H1 (cell line): ENCODE data around the gene WDFY1. TPM values are rescaled to one million over a fixed set of nuclear protein-coding genes. Genes with fewer than 3 reads are reported as not detected.

ENCODE experiments used
- CTCF ChIA-PET: fragments of 300-600 bp; sonication (Branson Sonifier 250); formaldehyde crosslinking; loops from one replicate; lab custom pipeline; 2021; ENCODE audit not compliant: partially characterized antibody; lab: Charles Lee
- POLR2A ChIA-PET: fragments of 300-600 bp; sonication (Branson Sonifier 250); formaldehyde crosslinking; loops from one replicate; lab custom pipeline; 2021; ENCODE audit warnings: inconsistent platforms; ENCODE audit not compliant: partially characterized antibody; lab: Charles Lee
- DNase-seq, 2 experiments: peaks; one replicate each; pipeline versions ENCODE4 v3.0.0 to v3.0.0-alpha.2; 2010 to 2022; ENCODE audit warnings: low spot score in 2 of 2, low read depth in 1 of 2, mixed read lengths in 1 of 2
- FAIRE-seq: peaks from 2 replicates; lab custom pipeline; 2011; peaks lifted over from hg19 to GRCh38; lab: Jason Lieb, UNC
- H2AFZ ChIP-seq: 2 replicates; pipeline ENCODE4 v1.8.1; 2012; ENCODE audit warnings: low read length, inconsistent platforms
- H2AK5ac ChIP-seq: 2 replicates; pipeline ENCODE4 v1.6.1; 2013; ENCODE audit warnings: low read depth, low read length
- H2BK120ac ChIP-seq: replicated peaks from 2 replicates; pipeline ENCODE3; 2013; ENCODE audit warnings: low read depth, low read length, inconsistent platforms
- H2BK12ac ChIP-seq: 2 replicates; pipeline ENCODE4 v1.6.1; 2013; ENCODE audit warnings: low read depth, low read length
- H2BK15ac ChIP-seq: 2 replicates; pipeline ENCODE4 v1.6.1; 2013; ENCODE audit warnings: low read length
- H2BK20ac ChIP-seq: 2 replicates; pipeline ENCODE4 v1.6.1; 2013; ENCODE audit warnings: low read length
- H2BK5ac ChIP-seq: 2 replicates; pipeline ENCODE4 v1.6.1; 2013; ENCODE audit warnings: low read depth, low read length
- H3K14ac ChIP-seq: 2 replicates; pipeline ENCODE4 v1.6.1; 2013; ENCODE audit warnings: inconsistent platforms; ENCODE audit not compliant: insufficient read length
- H3K18ac ChIP-seq: 2 replicates; pipeline ENCODE4 v1.6.1; 2013; ENCODE audit warnings: low read length; ENCODE audit errors: extremely low read depth
- H3K23ac ChIP-seq: 2 replicates; pipeline ENCODE4 v1.6.1; 2013; ENCODE audit warnings: inconsistent platforms; ENCODE audit not compliant: insufficient read length
- H3K23me2 ChIP-seq: 2 replicates; pipeline ENCODE4 v1.6.1; 2013; ENCODE audit warnings: low read depth, low read length
- H3K27ac ChIP-seq: 2 replicates; pipeline ENCODE4 v1.6.1; 2011; ENCODE audit warnings: low read depth, low read length, inconsistent platforms
- H3K27me3 ChIP-seq, 4 experiments: replicated peaks in 1 of 4; 1 replicate in 1 of 4; 2 replicates in 3 of 4; pipeline versions ENCODE4 v1.6.1 to v1.8.1; 2011 to 2013; ENCODE audit warnings: low read length in 3 of 4, mild to moderate bottlenecking in 3 of 4, inconsistent platforms in 2 of 4, mixed read lengths in 2 of 4, moderate library complexity in 1 of 4; ENCODE audit not compliant: control insufficient read depth in 3 of 4, insufficient read depth in 3 of 4; ENCODE audit errors: extremely low read depth in 1 of 4
- H3K36me3 ChIP-seq, 4 experiments: 2 replicates each; pipeline versions ENCODE4 v1.6.1 to v1.8.1; 2011 to 2013; ENCODE audit warnings: mild to moderate bottlenecking in 4 of 4, low read length in 3 of 4, moderate library complexity in 2 of 4, control low read depth in 1 of 4, inconsistent platforms in 1 of 4; ENCODE audit not compliant: insufficient read depth in 4 of 4, control insufficient read depth in 2 of 4
- H3K4ac ChIP-seq: replicated peaks from 2 replicates; pipeline ENCODE3; 2013; ENCODE audit warnings: low read length, low read depth, mixed read lengths, inconsistent platforms; ENCODE audit not compliant: insufficient read length
- H3K4me1 ChIP-seq, 4 experiments: replicated peaks in 1 of 4; 1 replicate in 1 of 4; 2 replicates in 3 of 4; pipeline versions ENCODE4 v1.6.1 to v1.8.1; 2011 to 2013; ENCODE audit warnings: low read length in 3 of 4, inconsistent platforms in 2 of 4, mixed read lengths in 1 of 4; ENCODE audit not compliant: insufficient read depth in 4 of 4, control insufficient read depth in 3 of 4
- H3K4me2 ChIP-seq, 2 experiments: 2 replicates each; pipeline versions ENCODE4 v1.6.1 to v1.8.1; 2011 to 2013; ENCODE audit warnings: low read depth in 2 of 2, low read length in 2 of 2, control low read depth in 1 of 2, inconsistent platforms in 1 of 2, mild to moderate bottlenecking in 1 of 2; ENCODE audit not compliant: insufficient read depth in 1 of 2
- H3K4me3 ChIP-seq, 4 experiments: fragments of 200-600, 300-600 bp in 1 of 4; sonication (generic), shearing (Covaris generic), sonication (Bioruptor Twin) in 1 of 4; 2 replicates each; pipeline versions ENCODE4 v1.5.1 to v1.8.1; 2011 to 2016; ENCODE audit warnings: low read length in 4 of 4, low read depth in 3 of 4, control low read depth in 2 of 4, inconsistent platforms in 2 of 4, mild to moderate bottlenecking in 2 of 4, mixed read lengths in 1 of 4, moderate library complexity in 1 of 4; ENCODE audit not compliant: insufficient read depth in 2 of 4; ENCODE audit errors: extremely low read depth in 1 of 4
- H3K56ac ChIP-seq: replicated peaks from 2 replicates; pipeline ENCODE3; 2013; ENCODE audit warnings: low read depth, mild to moderate bottlenecking, mixed read lengths, low read length, inconsistent platforms; ENCODE audit not compliant: insufficient read length
- H3K79me1 ChIP-seq: 2 replicates; pipeline ENCODE4 v1.6.1; 2013; ENCODE audit warnings: low read depth, low read length, control low read depth
- H3K79me2 ChIP-seq, 2 experiments: 2 replicates each; pipeline versions ENCODE4 v1.6.1 to v1.8.1; 2012 to 2013; ENCODE audit warnings: low read length in 2 of 2, mild to moderate bottlenecking in 2 of 2, inconsistent platforms in 1 of 2; ENCODE audit not compliant: insufficient read depth in 2 of 2, control insufficient read depth in 1 of 2
- H3K9ac ChIP-seq, 4 experiments: replicated peaks in 1 of 4; 1 replicate in 1 of 4; 2 replicates in 3 of 4; pipeline versions ENCODE4 v1.6.1 to v1.8.1; 2011 to 2013; ENCODE audit warnings: low read depth in 3 of 4, low read length in 3 of 4, control low read depth in 2 of 4, mild to moderate bottlenecking in 2 of 4, moderate library complexity in 2 of 4, inconsistent platforms in 1 of 4; ENCODE audit errors: extremely low read depth in 1 of 4
- H3K9me3 ChIP-seq, 2 experiments: 2 replicates each; pipeline versions ENCODE4 v1.6.1 to v1.8.1; 2012 to 2013; ENCODE audit warnings: mild to moderate bottlenecking in 2 of 2, moderate library complexity in 2 of 2, control low read depth in 1 of 2, inconsistent platforms in 1 of 2, low read depth in 1 of 2, low read length in 1 of 2, mixed read lengths in 1 of 2; ENCODE audit not compliant: insufficient read depth in 2 of 2
- H4K20me1 ChIP-seq, 2 experiments: replicated peaks in 1 of 2; 2 replicates each; pipeline versions ENCODE3 to v1.8.1; 2011 to 2013; ENCODE audit warnings: inconsistent platforms in 2 of 2, low read length in 2 of 2, mild to moderate bottlenecking in 1 of 2; ENCODE audit not compliant: insufficient read depth in 2 of 2, control insufficient read depth in 1 of 2
- H4K5ac ChIP-seq: 2 replicates; pipeline ENCODE4 v1.6.1; 2013; ENCODE audit warnings: low read length, low read depth, mixed read lengths, inconsistent platforms; ENCODE audit not compliant: insufficient read length
- H4K8ac ChIP-seq: 2 replicates; pipeline ENCODE4 v1.8.0; 2013; ENCODE audit warnings: mild to moderate bottlenecking, moderate library complexity, low read length, inconsistent platforms; ENCODE audit not compliant: insufficient read depth; ENCODE audit errors: extremely low read depth
- H4K91ac ChIP-seq: replicated peaks from 2 replicates; pipeline ENCODE3; 2013; ENCODE audit warnings: low read length, mixed read lengths, inconsistent platforms; ENCODE audit not compliant: insufficient read length
- CREB1 ChIP-seq: IDR thresholded peaks from 2 replicates; pipeline ENCODE4 v1.6.1; 2012; ENCODE audit warnings: inconsistent platforms
- JUN ChIP-seq: IDR thresholded peaks from 2 replicates; pipeline ENCODE4 v1.6.1; 2011; ENCODE audit warnings: low read depth, mild to moderate bottlenecking, improper control_type of control experiment, low read length
- NRF1 ChIP-seq: IDR thresholded peaks from 2 replicates; pipeline ENCODE4 v1.6.1; 2011; ENCODE audit warnings: mild to moderate bottlenecking, low read depth, low read length, improper control_type of control experiment
- TAF1 ChIP-seq: IDR thresholded peaks from 2 replicates; pipeline ENCODE4 v1.6.1; 2011; ENCODE audit warnings: mild to moderate bottlenecking, low read depth, low read length
- WGBS, 2 experiments: shearing (Covaris generic) in 1 of 2; methylation state at CpG; one replicate each; pipeline versions ENCODE4 v1.1.6 to v1.1.7; 2013 to 2015; ENCODE audit warnings: low lambda C conversion rate in 2 of 2, mixed read lengths in 2 of 2, inconsistent platforms in 1 of 2, low coverage in 1 of 2, missing lambda C conversion rate in 1 of 2; ENCODE audit not compliant: insufficient replicate concordance in 2 of 2, insufficient coverage in 1 of 2, insufficient read length in 1 of 2; ENCODE audit errors: extremely low coverage in 1 of 2, missing lambda C conversion rate in 1 of 2; 5-methylcytosine and 5-hydroxymethylcytosine counted together
- polyA plus RNA-seq, 7 experiments: library from polyadenylated mRNA; depleted of rRNA in 3 of 7; stranded (reverse) in 5 of 7; unstranded in 2 of 7; fragments of >200 nt in 5 of 7; fragments of 200-250 nt in 2 of 7; gene quantifications; 1 replicate in 5 of 7; 2 replicates in 1 of 7; 4 replicates in 1 of 7; pipeline versions ENCODE4 v1.2.1 to v1.2.3, GENCODE V29; 2011 to 2013; ENCODE audit warnings: missing spikeins in 2 of 7, mixed read lengths in 2 of 7
- total RNA-seq: library from RNA; stranded (reverse); fragmentation: NEBNext Ultra II Directional; extraction: Animal tissue kit (Norgen Biotek cat#: 25700); gene quantifications from 2 replicates; pipeline ENCODE4 v1.2.1, GENCODE V29; 2021

The WDFY1 gene
- total and polyA plus RNA-seq, 2 of the 8 experiments (the other 6 are each of a cell fraction or from before 2014, with no cell fraction given), result 68.4 to 94.7 TPM

DNA sequence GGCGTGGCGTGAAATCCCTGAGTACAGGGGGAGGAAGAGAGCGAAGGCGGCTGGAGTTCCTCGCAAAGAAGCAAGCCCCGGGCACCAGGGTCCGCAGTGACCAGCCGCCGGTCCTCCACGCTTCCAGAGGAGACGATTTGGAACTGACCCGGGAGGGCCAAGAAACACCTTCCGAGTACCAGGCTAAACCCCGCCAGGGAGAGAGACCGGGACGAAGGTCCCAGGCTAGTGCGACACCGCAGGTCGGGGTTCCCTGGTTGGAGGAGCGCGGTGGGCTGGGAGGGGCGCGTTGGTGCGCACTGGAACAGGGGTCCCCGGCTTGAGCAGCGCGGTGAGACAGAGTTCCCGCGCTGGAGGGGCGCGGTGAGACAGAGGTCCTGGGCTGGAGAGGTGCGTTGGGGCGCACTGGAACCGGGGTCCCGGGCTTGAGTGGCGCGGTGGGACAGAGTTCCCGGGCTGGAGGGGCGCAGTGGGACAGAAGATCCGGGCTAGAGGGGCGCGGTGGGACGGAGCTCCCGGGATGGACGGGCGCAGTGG is 901 bp downstream of the WDFY1 start:
- H2BK120ac ChIP-seq, result no peak overlapping the region
- no peak overlapping the region for H2AK5ac ChIP-seq
- peaks cover 4% of the 10 kb centered on the region in 2 experiments for H4K20me1 ChIP-seq
- H2BK20ac ChIP-seq, result 0 out of 2 replicates have a peak overlapping the region, but pooled peaks have one; percentile 18
- peak overlapping the region; percentile 99 for H4K91ac ChIP-seq
- peak overlapping the region; percentile 68; the same call in 1 of the 2 replicates for H2BK12ac ChIP-seq
- peak overlapping the region; percentile 91; the same call in 1 of the 2 replicates for H2BK5ac ChIP-seq
- H3K27ac ChIP-seq, result peak overlapping the region; percentile 82
- ChIA-PET POLR2A (interaction anchor here (0.6 to 3.4 kb wide), 10 partner anchors 8 to 398 kb away, joined by 3 to 19 read pairs (median 4); partner anchors contain the start of gene SERPINE2), CTCF (interaction anchor here (1.3 to 1.7 kb wide), 2 partner anchors 19 to 84 kb away, joined by 3 read pairs; no protein-coding TSS in a partner anchor)
- H3K23ac ChIP-seq, result no peak overlapping the region
- no peak for FAIRE-seq
- H2AFZ ChIP-seq, result no peak overlapping the region
- peak overlapping the region; percentile 87 for H3K56ac ChIP-seq
- no peaks in the 10 kb centered on the region for H3K27me3 ChIP-seq
- WGBS, 2 experiments, result 0% methylated on average over 38 of the region's 46 CpGs; no CpG with 5 or more reads in 1 of the 2 experiments
- peak overlapping the region; percentile 61 to 90 (median 84) for H3K4me3 ChIP-seq
- no peak overlapping the region for H3K14ac ChIP-seq
- peaks cover 4% of the 10 kb centered on the region for H3K23me2 ChIP-seq
- peaks cover 0 to 26% (median 14%) of the 10 kb centered on the region in 4 experiments; a peak in 5 of 7 replicates for H3K4me1 ChIP-seq
- H3K79me1 ChIP-seq, result peaks cover 4% of the 10 kb centered on the region; the same call in 1 of the 2 replicates
- peak overlapping the region; percentile 54 to 97 (median 78) for H3K9ac ChIP-seq
- no peaks in the 10 kb centered on the region for H3K9me3 ChIP-seq
- H3K79me2 ChIP-seq, result peaks cover 19 to 47% of the 10 kb centered on the region in 2 experiments
- DNase-seq, result peak in 1 of 2 experiments; percentile 82
- peak overlapping the region; percentile 64 for H4K5ac ChIP-seq
- no peak overlapping the region for H2BK15ac ChIP-seq
- H3K4ac ChIP-seq, result no peak overlapping the region
- H3K18ac ChIP-seq, result peak overlapping the region; percentile 95
- peak overlapping the region; percentile 74 to 91 for H3K4me2 ChIP-seq
- H4K8ac ChIP-seq, result peak overlapping the region; percentile 95
- no peaks in the 10 kb centered on the region; a peak in 1 of 8 replicates for H3K36me3 ChIP-seq
- no peak for TF ChIP-seq NRF1
- no peak for TF ChIP-seq JUN
- TF ChIP-seq TAF1, result peak; percentile 58; the same call in 1 of the 2 replicates
- 0 out of 2 replicates have a peak, but pooled peaks have one; percentile 16 for TF ChIP-seq CREB1
